EH (cell line): ENCODE measurements around the gene UMODL1.

Experiments used
- DNase-seq: peaks from one replicate; pipeline ENCODE4 v3.0.0-alpha.2; 2015; ENCODE audit warnings: low read depth

UMODL1 gene

GRCh38 chr21:42071146-42071737, at the start of gene UMODL1:
UMODL1 (plus strand) TSS chr21:42071317; CDS start chr21:42071317, 0 bp downstream.
- DNase-seq = no peak

- DNase-seq = no peak
These were observed 49.6 kb upstream of the UMODL1 start for GRCh38 chr21:42021371-42022090.

GRCh38 chr21:42022091-42022430, 49.1 kb upstream of the UMODL1 start:
- no peak for DNase-seq

- DNase-seq = no peak
These were observed 48.2 kb upstream of the UMODL1 start for GRCh38 chr21:42022906-42023305.

GRCh38 chr21:42025376-42026081, 45.6 kb upstream of the UMODL1 start:
- DNase-seq = peak; percentile 90

- no peak for DNase-seq
These were observed 45.1 kb upstream of the UMODL1 start for GRCh38 chr21:42026082-42026435.

- no peak for DNase-seq
These were observed 43.9 kb upstream of the UMODL1 start for GRCh38 chr21:42027085-42027821.

GRCh38 chr21:42027822-42028765, 43.0 kb upstream of the UMODL1 start:
- DNase-seq = no peak

GRCh38 chr21:42028766-42029425, 42.2 kb upstream of the UMODL1 start:
- DNase-seq = no peak

- DNase-seq = no peak
These were observed 40.8 kb upstream of the UMODL1 start for GRCh38 chr21:42030311-42030710.

- DNase-seq = no peak
These were observed 39.9 kb upstream of the UMODL1 start for GRCh38 chr21:42031241-42031640.

GRCh38 chr21:42031816-42032215, 39.3 kb upstream of the UMODL1 start:
- no peak for DNase-seq

GRCh38 chr21:42032266-42032665, 38.9 kb upstream of the UMODL1 start:
- DNase-seq = no peak

GRCh38 chr21:42032968-42033367, 38.1 kb upstream of the UMODL1 start:
- no peak for DNase-seq

- no peak for DNase-seq
These were observed 34.8 kb upstream of the UMODL1 start for GRCh38 chr21:42036313-42036712.

GRCh38 chr21:42037516-42037915, 33.6 kb upstream of the UMODL1 start:
- DNase-seq = no peak

- DNase-seq = no peak
These were observed 33.2 kb upstream of the UMODL1 start for GRCh38 chr21:42037943-42038342.

GRCh38 chr21:42038393-42038792, 32.7 kb upstream of the UMODL1 start:
- no peak for DNase-seq

- DNase-seq = peak; percentile 73
These were observed 32.2 kb upstream of the UMODL1 start for GRCh38 chr21:42038826-42039425.

- peak; percentile 62 for DNase-seq
These were observed 31.6 kb upstream of the UMODL1 start for GRCh38 chr21:42039470-42039901.
